Measurements from ENCODE around the gene ERAP2.

Gene ERAP2

DNA sequence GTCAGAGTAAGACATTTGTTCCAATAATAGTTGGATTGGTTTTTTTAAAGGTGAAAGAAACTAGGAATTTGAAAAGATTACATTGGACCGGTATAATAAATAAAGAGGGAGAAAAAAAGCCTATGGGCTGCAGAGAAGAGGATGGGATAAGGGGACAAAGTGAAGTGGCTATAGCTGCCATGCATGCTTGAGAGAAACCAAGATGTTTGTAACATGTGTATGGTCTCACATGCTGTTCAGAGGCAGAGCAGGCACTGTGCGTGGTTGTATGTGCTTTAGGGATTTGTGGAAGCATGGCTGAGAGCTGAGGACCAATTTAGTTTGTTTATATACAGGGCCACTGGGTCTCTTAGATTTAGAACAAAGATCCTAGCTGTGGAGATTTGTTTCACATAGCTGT lies 92.3 kb downstream of the ERAP2 start:
- DNase-seq, result no peak

Data from activated effector memory CD4-positive, alpha-beta T cell treated with anti-CD3 and anti-CD28 coated beads, Interleukin-2, amount 50 U/mL, for 16 hours (primary cell).